GM12878 (cell line): ENCODE results near the gene CCNYL1. TPM values are rescaled to one million over a fixed set of nuclear protein-coding genes. Genes with fewer than 3 reads are reported as not detected.
A peak's percentile ranks its signal among the peaks of the same experiment; 100 is the strongest.

Source experiments
- ATF7 ChIP-seq: fragments of 450-650 bp; IDR thresholded peaks from 2 replicates; pipeline ENCODE4 v1.6.1; 2016; ENCODE audit warnings: low read depth, mild to moderate bottlenecking
- BACH1 ChIP-seq: fragments of 450-650 bp; IDR thresholded peaks from 2 replicates; pipeline ENCODE4 v1.6.1; 2017; ENCODE audit warnings: mild to moderate bottlenecking, borderline replicate concordance
- CHD4 ChIP-seq: fragments of 200-600 bp; sonication (generic); IDR thresholded peaks from 2 replicates; pipeline ENCODE4 v1.6.1; 2016; ENCODE audit warnings: mild to moderate bottlenecking
- CREM ChIP-seq: IDR thresholded peaks from 2 replicates; pipeline ENCODE4 v1.6.1; 2014; ENCODE audit warnings: antibody characterized with exemption, low read depth
- HDAC6 ChIP-seq: fragments of 200-600 bp; sonication (generic); IDR thresholded peaks from one replicate; pipeline ENCODE4 v1.8.0; 2017; ENCODE audit warnings: antibody characterized with exemption; ENCODE audit not compliant: unreplicated experiment
- IKZF1 ChIP-seq: fragments of 450-650 bp; conservative IDR thresholded peaks from 2 replicates; pipeline ENCODE4 v1.6.1; 2017; ENCODE audit warnings: antibody characterized with exemption, mild to moderate bottlenecking
- IRF4 ChIP-seq: IDR thresholded peaks from 2 replicates; pipeline ENCODE4 v1.6.1; 2011; ENCODE audit warnings: low read depth, low read length
- KDM1A ChIP-seq: fragments of 200-600 bp; sonication (generic); IDR thresholded peaks from 2 replicates; pipeline ENCODE4 v1.6.1; 2016; ENCODE audit warnings: borderline replicate concordance
- RB1 ChIP-seq: fragments of 450-650 bp; formaldehyde crosslinking; IDR thresholded peaks from 2 replicates; pipeline ENCODE4 v1.6.1; 2017; ENCODE audit warnings: mild to moderate bottlenecking, borderline replicate concordance
- RUNX3 ChIP-seq: IDR thresholded peaks from 2 replicates; pipeline ENCODE4 v1.6.1; 2012; ENCODE audit warnings: low read length, inconsistent platforms
- SMC3 ChIP-seq: IDR thresholded peaks from 2 replicates; pipeline ENCODE4 v1.6.1; 2011; ENCODE audit warnings: low read length, improper control_type of control experiment, borderline replicate concordance
- SREBF1 ChIP-seq: IDR thresholded peaks from 2 replicates; pipeline ENCODE4 v1.6.1; 2012; ENCODE audit warnings: mild to moderate bottlenecking, low read length
- SRF ChIP-seq, 2 experiments: IDR thresholded peaks; 2 replicates each; pipeline ENCODE4 v1.6.1; 2011; ENCODE audit warnings: low read depth in 2 of 2, low read length in 2 of 2, mild to moderate bottlenecking in 1 of 2, moderate library complexity in 1 of 2
- SUPT20H ChIP-seq: IDR thresholded peaks from 2 replicates; pipeline ENCODE4 v1.6.1; 2011; ENCODE audit warnings: low read depth, mild to moderate bottlenecking, low read length, moderate library complexity, borderline replicate concordance; ENCODE audit not compliant: control insufficient read depth
- TBL1XR1 ChIP-seq: IDR thresholded peaks from 2 replicates; pipeline ENCODE4 v1.6.1; 2012; ENCODE audit warnings: low read depth, low read length, improper control_type of control experiment
- TCF12 ChIP-seq: IDR thresholded peaks from 2 replicates; pipeline ENCODE4 v1.6.1; 2011; ENCODE audit warnings: low read depth, mild to moderate bottlenecking, low read length
- ZNF24 ChIP-seq: fragments of 450-650 bp; IDR thresholded peaks from 2 replicates; pipeline ENCODE4 v1.6.1; 2017; ENCODE audit warnings: antibody characterized with exemption, mild to moderate bottlenecking
- ZSCAN29 ChIP-seq: fragments of 450-650 bp; IDR thresholded peaks from 2 replicates; pipeline ENCODE4 v1.6.1; 2017; ENCODE audit warnings: mild to moderate bottlenecking, moderate library complexity
- polyA plus RNA-seq, 11 experiments: library from polyadenylated mRNA; depleted of rRNA in 4 of 11; unstranded in 6 of 11; stranded (reverse) in 5 of 11; fragments of >200 nt; fragmentation: Nextera tagmentation in 4 of 11; fragmentation: Illumina TruSeq in 1 of 11; extraction: Ambion mirVana in 4 of 11; extraction: Trizol in 1 of 11; gene quantifications; 1 replicate in 1 of 11; 2 replicates in 10 of 11; pipeline versions ENCODE4 v1.2.1 to v1.2.3, GENCODE V29; 2011 to 2016; ENCODE audit warnings: inconsistent platforms in 2 of 11, missing spikeins in 2 of 11, low read depth in 1 of 11
- total RNA-seq, 4 experiments: library from RNA; depleted of rRNA in 3 of 4; stranded (reverse); fragments of >200 nt in 3 of 4; fragmentation: Illumina TruSeq in 1 of 4; extraction: Trizol in 1 of 4; gene quantifications; 2 replicates each; pipeline versions ENCODE4 v1.2.1 to v1.2.3, GENCODE V29; 2013 to 2021
- TF ChIP-seq, protein P1 (sequence below): IDR thresholded peaks from 2 replicates; pipeline ENCODE4 v1.6.1; 2011; ENCODE audit warnings: mild to moderate bottlenecking, low read depth, low read length, moderate library complexity; ENCODE audit not compliant: insufficient replicate concordance
- TF ChIP-seq, protein P2 (sequence below): IDR thresholded peaks from 2 replicates; pipeline ENCODE4 v1.6.1; 2011; ENCODE audit warnings: borderline replicate concordance, low read depth, mild to moderate bottlenecking, moderate library complexity, mixed read lengths, low read length; ENCODE audit not compliant: insufficient read depth; ENCODE audit errors: extremely low read length
- TF ChIP-seq, protein P3 (sequence below): IDR thresholded peaks from 2 replicates; pipeline ENCODE4 v1.6.1; 2012; ENCODE audit warnings: low read depth, low read length, improper control_type of control experiment
- TF ChIP-seq, protein P4 (sequence below): fragments of 450-650 bp; formaldehyde crosslinking; IDR thresholded peaks from 2 replicates; pipeline ENCODE4 v1.4.0; 2022; ENCODE audit warnings: mild to moderate bottlenecking, moderate library complexity
- TF ChIP-seq, protein P5 (sequence below): IDR thresholded peaks from 2 replicates; pipeline ENCODE4 v1.6.1; 2011; ENCODE audit warnings: borderline replicate concordance, low read depth, mild to moderate bottlenecking, moderate library complexity, low read length; ENCODE audit not compliant: insufficient read depth, poor library complexity, severe bottlenecking
- TF ChIP-seq, protein P6 (sequence below): fragments of 450-650 bp; IDR thresholded peaks from 2 replicates; pipeline ENCODE4 v1.6.1; 2014; ENCODE audit warnings: mild to moderate bottlenecking

CCNYL1 gene
- total and polyA plus RNA-seq, 10 of the 15 experiments (the other 5 are each of a cell fraction or from before 2014, with no cell fraction given): 1.8 to 12.3 (median 5.9) TPM

DNA sequence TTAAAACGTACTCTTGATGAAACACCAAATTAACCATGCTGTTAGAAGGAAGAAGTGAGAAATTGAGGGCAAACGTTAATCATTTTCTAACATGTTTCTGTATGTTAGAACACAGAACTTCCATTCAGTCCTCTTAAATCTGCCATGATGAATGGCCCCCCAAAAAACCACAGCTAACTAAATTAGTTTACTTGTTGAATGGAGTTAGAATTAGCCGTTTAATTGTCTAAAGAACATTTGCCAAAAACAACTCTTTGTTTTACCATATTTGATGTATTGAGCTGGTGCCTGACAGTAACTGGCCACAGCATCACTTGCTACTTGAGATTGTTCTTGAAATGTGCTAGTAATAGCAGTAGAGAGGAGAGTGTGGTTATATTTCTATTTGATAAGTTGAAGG is 12.7 kb downstream of the CCNYL1 start (continued):
- no peak for TF ChIP-seq SRF (IDR thresholded peaks at IDR 0.05; ENCODE audit: low read depth in 2 of 2, low read length in 2 of 2)
- TF ChIP-seq CHD4: no peak
- TF ChIP-seq RUNX3: no peak
- TF ChIP-seq BACH1: peak; percentile 36; the same call in 1 of the 2 replicates
- no peak for TF ChIP-seq TBL1XR1
- TF ChIP-seq SREBF1: no peak
- TF ChIP-seq, protein P1, sequence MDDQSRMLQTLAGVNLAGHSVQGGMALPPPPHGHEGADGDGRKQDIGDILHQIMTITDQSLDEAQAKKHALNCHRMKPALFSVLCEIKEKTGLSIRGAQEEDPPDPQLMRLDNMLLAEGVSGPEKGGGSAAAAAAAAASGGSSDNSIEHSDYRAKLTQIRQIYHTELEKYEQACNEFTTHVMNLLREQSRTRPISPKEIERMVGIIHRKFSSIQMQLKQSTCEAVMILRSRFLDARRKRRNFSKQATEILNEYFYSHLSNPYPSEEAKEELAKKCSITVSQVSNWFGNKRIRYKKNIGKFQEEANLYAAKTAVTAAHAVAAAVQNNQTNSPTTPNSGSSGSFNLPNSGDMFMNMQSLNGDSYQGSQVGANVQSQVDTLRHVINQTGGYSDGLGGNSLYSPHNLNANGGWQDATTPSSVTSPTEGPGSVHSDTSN: no peak
- peak; percentile 56 for TF ChIP-seq ATF7
- no peak for TF ChIP-seq KDM1A
- TF ChIP-seq, protein P2, sequence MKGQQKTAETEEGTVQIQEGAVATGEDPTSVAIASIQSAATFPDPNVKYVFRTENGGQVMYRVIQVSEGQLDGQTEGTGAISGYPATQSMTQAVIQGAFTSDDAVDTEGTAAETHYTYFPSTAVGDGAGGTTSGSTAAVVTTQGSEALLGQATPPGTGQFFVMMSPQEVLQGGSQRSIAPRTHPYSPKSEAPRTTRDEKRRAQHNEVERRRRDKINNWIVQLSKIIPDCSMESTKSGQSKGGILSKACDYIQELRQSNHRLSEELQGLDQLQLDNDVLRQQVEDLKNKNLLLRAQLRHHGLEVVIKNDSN: no peak
- TF ChIP-seq TCF12: no peak
- TF ChIP-seq, protein P3, sequence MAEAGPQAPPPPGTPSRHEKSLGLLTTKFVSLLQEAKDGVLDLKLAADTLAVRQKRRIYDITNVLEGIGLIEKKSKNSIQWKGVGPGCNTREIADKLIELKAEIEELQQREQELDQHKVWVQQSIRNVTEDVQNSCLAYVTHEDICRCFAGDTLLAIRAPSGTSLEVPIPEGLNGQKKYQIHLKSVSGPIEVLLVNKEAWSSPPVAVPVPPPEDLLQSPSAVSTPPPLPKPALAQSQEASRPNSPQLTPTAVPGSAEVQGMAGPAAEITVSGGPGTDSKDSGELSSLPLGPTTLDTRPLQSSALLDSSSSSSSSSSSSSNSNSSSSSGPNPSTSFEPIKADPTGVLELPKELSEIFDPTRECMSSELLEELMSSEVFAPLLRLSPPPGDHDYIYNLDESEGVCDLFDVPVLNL: no peak
- TF ChIP-seq SMC3: no peak
- TF ChIP-seq ZSCAN29: 0 out of 2 replicates have a peak, but pooled peaks have one; percentile 51
- no peak for TF ChIP-seq IRF4
- TF ChIP-seq ZNF24: peak; percentile 58
- no peak; the same call in 1 of the 2 replicates for TF ChIP-seq IKZF1
- TF ChIP-seq, protein P4, sequence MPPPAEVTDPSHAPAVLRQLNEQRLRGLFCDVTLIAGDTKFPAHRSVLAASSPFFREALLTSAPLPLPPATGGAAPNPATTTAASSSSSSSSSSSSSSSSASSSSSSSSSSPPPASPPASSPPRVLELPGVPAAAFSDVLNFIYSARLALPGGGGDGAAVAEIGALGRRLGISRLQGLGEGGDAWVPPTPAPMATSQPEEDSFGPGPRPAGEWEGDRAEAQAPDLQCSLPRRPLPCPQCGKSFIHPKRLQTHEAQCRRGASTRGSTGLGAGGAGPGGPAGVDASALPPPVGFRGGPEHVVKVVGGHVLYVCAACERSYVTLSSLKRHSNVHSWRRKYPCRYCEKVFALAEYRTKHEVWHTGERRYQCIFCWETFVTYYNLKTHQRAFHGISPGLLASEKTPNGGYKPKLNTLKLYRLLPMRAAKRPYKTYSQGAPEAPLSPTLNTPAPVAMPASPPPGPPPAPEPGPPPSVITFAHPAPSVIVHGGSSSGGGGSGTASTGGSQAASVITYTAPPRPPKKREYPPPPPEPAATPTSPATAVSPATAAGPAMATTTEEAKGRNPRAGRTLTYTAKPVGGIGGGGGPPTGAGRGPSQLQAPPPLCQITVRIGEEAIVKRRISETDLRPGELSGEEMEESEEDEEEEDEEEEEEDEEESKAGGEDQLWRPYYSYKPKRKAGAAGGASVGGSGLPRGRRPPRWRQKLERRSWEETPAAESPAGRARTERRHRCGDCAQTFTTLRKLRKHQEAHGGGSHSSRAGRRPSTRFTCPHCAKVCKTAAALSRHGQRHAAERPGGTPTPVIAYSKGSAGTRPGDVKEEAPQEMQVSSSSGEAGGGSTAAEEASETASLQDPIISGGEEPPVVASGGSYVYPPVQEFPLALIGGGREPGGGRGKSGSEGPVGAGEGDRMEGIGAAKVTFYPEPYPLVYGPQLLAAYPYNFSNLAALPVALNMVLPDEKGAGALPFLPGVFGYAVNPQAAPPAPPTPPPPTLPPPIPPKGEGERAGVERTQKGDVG (CRISPR knock-in tag): no peak
- TF ChIP-seq CREM: no peak
- TF ChIP-seq RB1: no peak
- TF ChIP-seq, protein P5, sequence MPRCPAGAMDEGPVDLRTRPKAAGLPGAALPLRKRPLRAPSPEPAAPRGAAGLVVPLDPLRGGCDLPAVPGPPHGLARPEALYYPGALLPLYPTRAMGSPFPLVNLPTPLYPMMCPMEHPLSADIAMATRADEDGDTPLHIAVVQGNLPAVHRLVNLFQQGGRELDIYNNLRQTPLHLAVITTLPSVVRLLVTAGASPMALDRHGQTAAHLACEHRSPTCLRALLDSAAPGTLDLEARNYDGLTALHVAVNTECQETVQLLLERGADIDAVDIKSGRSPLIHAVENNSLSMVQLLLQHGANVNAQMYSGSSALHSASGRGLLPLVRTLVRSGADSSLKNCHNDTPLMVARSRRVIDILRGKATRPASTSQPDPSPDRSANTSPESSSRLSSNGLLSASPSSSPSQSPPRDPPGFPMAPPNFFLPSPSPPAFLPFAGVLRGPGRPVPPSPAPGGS: no peak
- no peak for TF ChIP-seq SUPT20H
- TF ChIP-seq, protein P6, sequence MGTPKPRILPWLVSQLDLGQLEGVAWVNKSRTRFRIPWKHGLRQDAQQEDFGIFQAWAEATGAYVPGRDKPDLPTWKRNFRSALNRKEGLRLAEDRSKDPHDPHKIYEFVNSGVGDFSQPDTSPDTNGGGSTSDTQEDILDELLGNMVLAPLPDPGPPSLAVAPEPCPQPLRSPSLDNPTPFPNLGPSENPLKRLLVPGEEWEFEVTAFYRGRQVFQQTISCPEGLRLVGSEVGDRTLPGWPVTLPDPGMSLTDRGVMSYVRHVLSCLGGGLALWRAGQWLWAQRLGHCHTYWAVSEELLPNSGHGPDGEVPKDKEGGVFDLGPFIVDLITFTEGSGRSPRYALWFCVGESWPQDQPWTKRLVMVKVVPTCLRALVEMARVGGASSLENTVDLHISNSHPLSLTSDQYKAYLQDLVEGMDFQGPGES: no peak
- no peak for TF ChIP-seq HDAC6
